NB4 (cell line): Measurements from ENCODE around the gene FGF14.

Source experiments
- DNase-seq: peaks from one replicate; pipeline ENCODE4 v3.0.0; 2010; ENCODE audit warnings: low read depth
- H3K4me3 ChIP-seq: one replicate; pipeline ENCODE4 v1.5.1; 2011; ENCODE audit warnings: mild to moderate bottlenecking, low read depth, low read length, moderate library complexity
- MYC ChIP-seq: IDR thresholded peaks from 2 replicates; pipeline ENCODE4 v1.6.1; 2011; ENCODE audit warnings: low read depth, low read length
- POLR2A ChIP-seq: IDR thresholded peaks from 2 replicates; pipeline ENCODE4 v1.6.1; 2011; ENCODE audit warnings: mild to moderate bottlenecking; ENCODE audit not compliant: insufficient read length; ENCODE audit errors: extremely low read depth
- TF ChIP-seq, protein P1 (sequence below): IDR thresholded peaks from one replicate; pipeline ENCODE4 v1.5.1; 2012; ENCODE audit warnings: low read depth, low read length
- TF ChIP-seq, protein P2 (sequence below): IDR thresholded peaks from 2 replicates; pipeline ENCODE4 v1.6.1; 2011; ENCODE audit warnings: low read depth, low read length

FGF14 gene

DNA sequence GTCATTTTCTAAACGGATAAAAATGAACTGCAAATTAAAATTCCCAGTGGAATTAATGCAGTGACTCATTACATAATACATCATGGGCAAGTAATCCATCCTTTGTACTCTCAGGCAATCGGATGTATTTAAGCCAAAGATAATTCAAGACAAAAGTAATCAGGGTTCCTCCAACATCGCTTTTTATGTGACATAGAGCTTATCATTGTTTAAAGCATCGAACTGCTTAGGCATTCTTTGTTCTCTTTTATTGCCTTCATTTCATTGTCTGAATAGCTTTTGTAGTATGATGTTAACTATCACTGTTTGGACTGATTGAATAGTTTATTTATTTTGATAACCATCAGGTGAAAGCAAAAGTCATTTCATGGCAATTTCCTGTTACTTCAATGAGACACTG lies 740.0 kb downstream of the FGF14 start:
- no peak for DNase-seq
- H3K4me3 ChIP-seq = no peak overlapping the region
- no peak for TF ChIP-seq MYC
- TF ChIP-seq, protein P1, sequence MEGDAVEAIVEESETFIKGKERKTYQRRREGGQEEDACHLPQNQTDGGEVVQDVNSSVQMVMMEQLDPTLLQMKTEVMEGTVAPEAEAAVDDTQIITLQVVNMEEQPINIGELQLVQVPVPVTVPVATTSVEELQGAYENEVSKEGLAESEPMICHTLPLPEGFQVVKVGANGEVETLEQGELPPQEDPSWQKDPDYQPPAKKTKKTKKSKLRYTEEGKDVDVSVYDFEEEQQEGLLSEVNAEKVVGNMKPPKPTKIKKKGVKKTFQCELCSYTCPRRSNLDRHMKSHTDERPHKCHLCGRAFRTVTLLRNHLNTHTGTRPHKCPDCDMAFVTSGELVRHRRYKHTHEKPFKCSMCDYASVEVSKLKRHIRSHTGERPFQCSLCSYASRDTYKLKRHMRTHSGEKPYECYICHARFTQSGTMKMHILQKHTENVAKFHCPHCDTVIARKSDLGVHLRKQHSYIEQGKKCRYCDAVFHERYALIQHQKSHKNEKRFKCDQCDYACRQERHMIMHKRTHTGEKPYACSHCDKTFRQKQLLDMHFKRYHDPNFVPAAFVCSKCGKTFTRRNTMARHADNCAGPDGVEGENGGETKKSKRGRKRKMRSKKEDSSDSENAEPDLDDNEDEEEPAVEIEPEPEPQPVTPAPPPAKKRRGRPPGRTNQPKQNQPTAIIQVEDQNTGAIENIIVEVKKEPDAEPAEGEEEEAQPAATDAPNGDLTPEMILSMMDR = no peak
- no peak for TF ChIP-seq POLR2A
- TF ChIP-seq, protein P2, sequence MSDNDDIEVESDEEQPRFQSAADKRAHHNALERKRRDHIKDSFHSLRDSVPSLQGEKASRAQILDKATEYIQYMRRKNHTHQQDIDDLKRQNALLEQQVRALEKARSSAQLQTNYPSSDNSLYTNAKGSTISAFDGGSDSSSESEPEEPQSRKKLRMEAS = no peak
